GM21825 (cell line): ENCODE measurements around the gene RASGRF1.

Source experiments
- ATAC-seq: cut with Tn5 transposase; IDR thresholded peaks from one replicate; pipeline ENCODE4 v1.9.1; 2021; ENCODE audit warnings: mild to moderate bottlenecking, moderate library complexity; ENCODE audit not compliant: unreplicated experiment

Gene RASGRF1

GRCh38 chr15:79101866-79102581, 11.4 kb upstream of the RASGRF1 start:
- no peak for ATAC-seq

- ATAC-seq, result no peak
Measured at GRCh38 chr15:79099692-79100091, 9.1 kb upstream of the RASGRF1 start.

GRCh38 chr15:79094611-79095021, 4.0 kb upstream of the RASGRF1 start:
- ATAC-seq, result no peak

- ATAC-seq, result no peak
Measured at GRCh38 chr15:79093352-79093935, 2.9 kb upstream of the RASGRF1 start.

GRCh38 chr15:79092382-79092781, 1.8 kb upstream of the RASGRF1 start:
- no peak for ATAC-seq

- ATAC-seq, result no peak
Measured at GRCh38 chr15:79091204-79091867, 756 bp upstream of the RASGRF1 start.

- no peak for ATAC-seq
Measured at GRCh38 chr15:79089890-79090486, 592 bp downstream of the RASGRF1 start.

- ATAC-seq, result no peak
Measured at GRCh38 chr15:79089331-79089889, 1.2 kb downstream of the RASGRF1 start.

GRCh38 chr15:79088426-79089205, 2.0 kb downstream of the RASGRF1 start:
- no peak for ATAC-seq

- ATAC-seq, result no peak
Measured at GRCh38 chr15:79086814-79087213, 3.8 kb downstream of the RASGRF1 start.

- ATAC-seq, result no peak
Measured at GRCh38 chr15:79084308-79084968, 6.1 kb downstream of the RASGRF1 start.

- ATAC-seq, result no peak
Measured at GRCh38 chr15:79083154-79083553, 7.4 kb downstream of the RASGRF1 start.

- ATAC-seq, result no peak
Measured at GRCh38 chr15:79082363-79083070, 8.1 kb downstream of the RASGRF1 start.

GRCh38 chr15:79078763-79079410, 11.7 kb downstream of the RASGRF1 start:
- ATAC-seq, result no peak

GRCh38 chr15:79078003-79078402, 12.6 kb downstream of the RASGRF1 start:
- ATAC-seq, result no peak

- no peak for ATAC-seq
Measured at GRCh38 chr15:79076661-79077060, 13.9 kb downstream of the RASGRF1 start.

- ATAC-seq, result no peak
Measured at GRCh38 chr15:79075256-79075655, 15.3 kb downstream of the RASGRF1 start.

GRCh38 chr15:79073336-79073735, 17.2 kb downstream of the RASGRF1 start:
- no peak for ATAC-seq

GRCh38 chr15:79071901-79072300, 18.7 kb downstream of the RASGRF1 start:
- ATAC-seq, result no peak
